ENCODE data around the gene FGF2.

The FGF2 gene

GRCh38 chr4:122896270-122896669 is 69.6 kb downstream of the FGF2 start:
- DNase-seq: no peak

DNA sequence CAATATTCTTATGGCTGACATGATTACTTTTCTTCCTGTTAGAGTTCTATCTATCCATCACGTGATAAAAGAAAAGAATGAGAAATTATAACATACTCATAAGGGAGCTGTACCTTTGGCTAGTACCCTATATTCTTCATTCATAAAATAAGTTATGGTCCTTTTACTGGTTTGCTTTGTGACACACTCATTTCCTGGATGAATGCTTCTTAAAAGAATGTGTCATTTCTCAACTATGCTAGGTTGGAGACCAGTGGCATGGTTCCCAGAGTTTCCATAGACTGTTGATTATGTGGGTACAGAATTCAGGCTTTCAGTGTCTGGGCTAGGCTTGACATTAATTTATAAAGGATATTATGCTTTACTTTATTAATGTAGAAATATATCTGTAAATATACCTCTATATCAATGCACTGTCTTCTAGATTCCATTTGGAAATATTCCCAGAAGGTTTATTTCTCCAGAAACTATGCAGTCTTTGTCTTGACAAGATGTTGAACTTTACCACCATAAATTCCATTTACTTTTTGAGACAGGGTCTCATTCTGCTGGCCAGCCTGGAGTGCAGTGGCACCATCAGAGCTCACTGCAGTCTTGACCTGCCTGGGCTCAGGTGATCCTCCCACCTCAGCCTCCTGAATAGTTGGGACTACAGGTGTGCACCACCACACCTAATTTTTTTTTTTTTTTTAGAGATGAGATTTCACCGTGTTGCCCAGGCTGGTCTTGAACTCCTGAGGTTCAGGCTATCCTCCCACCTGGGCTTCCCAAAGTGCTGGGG is 71.9 kb downstream of the FGF2 start:
- DNase-seq: no peak

DNA sequence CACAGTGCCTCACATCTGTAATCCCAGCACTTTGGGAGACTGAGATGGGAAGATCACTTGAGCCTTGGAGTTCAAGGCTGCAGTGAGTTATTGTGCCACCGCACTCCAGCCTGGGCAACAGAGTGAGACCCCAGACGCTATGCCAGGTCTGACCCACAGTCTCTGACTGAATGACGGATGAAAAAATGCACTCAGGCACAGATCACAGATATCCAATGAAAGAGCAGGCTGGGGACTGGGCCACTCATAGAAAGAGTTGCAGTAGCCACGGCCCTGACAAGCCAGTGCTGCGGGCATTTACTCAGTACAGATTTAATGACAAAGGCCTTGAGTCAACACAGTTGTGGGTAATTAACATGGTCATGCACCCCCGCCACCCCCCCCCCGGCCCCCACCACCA is 73.1 kb downstream of the FGF2 start:
- DNase-seq: no peak

GRCh38 chr4:122900314-122900713 is 73.7 kb downstream of the FGF2 start:
- no peak for DNase-seq

GRCh38 chr4:122901247-122902010 is 74.8 kb downstream of the FGF2 start:
- no peak for DNase-seq

- DNase-seq: no peak
Measured at GRCh38 chr4:122903766-122904288, 77.2 kb downstream of the FGF2 start.

- no peak for DNase-seq
Measured at GRCh38 chr4:122906859-122907305, 80.3 kb downstream of the FGF2 start.

DNA sequence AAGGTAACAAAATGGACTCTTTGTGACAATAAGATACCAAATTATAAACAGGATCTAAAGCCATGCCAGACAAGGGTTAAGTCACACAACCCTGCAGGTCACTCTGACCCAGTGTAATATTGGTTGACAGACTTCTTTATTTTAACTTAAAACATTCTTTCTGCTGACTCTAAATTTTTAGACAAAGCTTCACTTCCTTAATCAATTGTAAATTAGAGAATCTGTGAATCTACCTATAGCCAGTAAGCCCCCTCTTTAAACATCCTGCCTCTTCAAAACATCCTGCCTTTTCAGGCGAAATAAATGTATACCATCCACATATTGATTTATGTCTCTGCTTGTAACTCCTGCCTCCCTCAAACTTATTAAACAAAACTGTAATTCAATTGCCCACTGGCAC is 81.6 kb downstream of the FGF2 start:
- DNase-seq: no peak

DNA sequence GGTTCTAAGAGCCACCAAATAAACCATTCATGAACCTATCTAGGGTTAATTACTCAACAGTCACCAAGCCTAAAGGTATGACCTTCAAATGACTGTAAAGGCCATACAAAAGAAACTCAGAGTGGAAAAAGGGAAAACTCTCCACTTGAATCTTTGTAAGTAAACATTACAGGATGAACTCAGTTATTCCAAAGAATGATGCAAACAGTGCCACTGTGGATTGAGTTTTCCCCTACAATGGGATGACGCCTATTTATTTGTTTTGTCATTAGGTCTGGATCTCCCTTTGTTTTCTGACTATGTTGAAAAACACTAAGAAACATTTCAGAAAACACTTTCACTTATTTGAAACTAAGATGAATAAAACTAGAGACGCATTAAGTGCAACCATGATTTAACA is 83.1 kb downstream of the FGF2 start:
- no peak for DNase-seq

- DNase-seq: no peak
Measured at GRCh38 chr4:122911588-122911987, 85.0 kb downstream of the FGF2 start.

- no peak for DNase-seq
Measured at GRCh38 chr4:122912810-122913575, 86.4 kb downstream of the FGF2 start.

GRCh38 chr4:122914292-122914904 is 87.8 kb downstream of the FGF2 start:
- DNase-seq: peak; percentile 11

DNA sequence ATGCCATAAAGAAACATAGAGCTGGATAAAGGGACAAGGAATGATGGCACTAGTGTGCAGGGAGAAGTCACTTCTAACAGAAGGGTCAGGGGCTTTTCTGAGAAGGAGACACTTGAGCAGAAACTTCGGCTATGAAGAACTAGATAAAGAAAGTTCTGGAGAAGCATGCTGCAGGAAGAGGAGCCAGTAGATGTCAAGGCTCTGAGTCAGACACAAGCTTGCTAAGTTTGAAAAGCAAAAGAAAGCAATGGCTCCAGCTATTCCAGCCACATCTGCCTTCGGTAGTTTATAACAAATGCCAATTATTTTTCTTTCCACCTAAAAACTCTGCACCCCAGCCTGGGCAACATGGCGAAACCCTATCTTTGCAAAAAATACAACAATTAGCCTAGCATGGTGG is 88.3 kb downstream of the FGF2 start:
- DNase-seq: no peak

DNA sequence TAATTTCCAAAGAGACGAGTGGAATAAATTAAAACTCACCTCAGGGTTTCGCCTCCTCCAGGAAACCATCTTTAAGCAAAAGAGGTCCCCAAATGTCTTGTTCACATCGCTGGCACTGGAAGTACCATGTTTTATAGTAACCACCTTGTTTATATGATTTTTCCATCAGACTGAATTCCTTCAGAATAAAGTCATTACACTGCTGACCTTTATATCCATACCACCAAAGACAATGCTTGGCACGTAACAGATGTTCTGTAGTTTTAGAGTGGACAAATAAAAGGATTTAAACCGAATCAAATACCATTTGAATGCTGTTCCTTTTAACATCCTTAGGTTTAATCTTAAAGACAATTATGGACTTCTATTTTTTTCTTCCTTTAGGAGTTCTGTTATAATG is 91.1 kb downstream of the FGF2 start:
- DNase-seq: no peak

DNA sequence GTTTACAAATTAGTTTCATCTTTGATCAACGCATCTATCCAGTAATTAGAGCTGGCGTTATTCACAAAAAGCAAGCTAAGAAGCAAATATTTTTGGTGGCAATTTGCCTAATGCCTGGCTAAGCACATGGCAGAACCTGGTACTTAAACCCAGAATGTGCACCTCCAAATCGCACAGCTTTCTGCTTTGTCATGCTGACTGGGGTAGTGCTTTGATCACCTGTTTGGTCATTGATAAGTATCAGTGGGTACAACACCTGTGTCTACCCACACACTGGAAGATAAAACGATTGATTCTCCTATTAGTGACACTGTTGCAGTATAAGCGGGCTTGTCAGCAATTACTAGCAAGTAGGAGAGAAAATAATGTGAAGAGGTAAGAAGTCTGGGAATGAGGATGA is 93.8 kb downstream of the FGF2 start:
- no peak for DNase-seq

DNA sequence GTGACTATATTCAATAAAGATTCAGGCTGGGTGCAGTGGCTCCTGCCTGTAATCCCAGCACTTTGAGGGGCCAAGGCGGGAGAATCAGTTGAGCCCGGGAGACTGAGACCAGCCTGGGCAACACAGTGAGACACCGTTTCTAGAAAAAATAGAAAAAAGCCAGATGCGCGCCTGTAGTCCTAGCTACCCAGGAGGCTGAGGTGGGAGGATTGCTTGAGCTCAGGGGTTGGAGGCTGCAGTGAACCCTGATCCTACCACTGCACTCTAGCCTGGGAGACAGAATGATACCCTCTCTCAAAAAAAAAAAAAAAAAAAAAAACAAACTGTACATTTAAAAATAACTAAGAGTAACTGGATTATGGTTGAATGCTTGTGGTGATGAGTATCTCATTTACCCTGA is 94.7 kb downstream of the FGF2 start:
- DNase-seq: no peak

DNA sequence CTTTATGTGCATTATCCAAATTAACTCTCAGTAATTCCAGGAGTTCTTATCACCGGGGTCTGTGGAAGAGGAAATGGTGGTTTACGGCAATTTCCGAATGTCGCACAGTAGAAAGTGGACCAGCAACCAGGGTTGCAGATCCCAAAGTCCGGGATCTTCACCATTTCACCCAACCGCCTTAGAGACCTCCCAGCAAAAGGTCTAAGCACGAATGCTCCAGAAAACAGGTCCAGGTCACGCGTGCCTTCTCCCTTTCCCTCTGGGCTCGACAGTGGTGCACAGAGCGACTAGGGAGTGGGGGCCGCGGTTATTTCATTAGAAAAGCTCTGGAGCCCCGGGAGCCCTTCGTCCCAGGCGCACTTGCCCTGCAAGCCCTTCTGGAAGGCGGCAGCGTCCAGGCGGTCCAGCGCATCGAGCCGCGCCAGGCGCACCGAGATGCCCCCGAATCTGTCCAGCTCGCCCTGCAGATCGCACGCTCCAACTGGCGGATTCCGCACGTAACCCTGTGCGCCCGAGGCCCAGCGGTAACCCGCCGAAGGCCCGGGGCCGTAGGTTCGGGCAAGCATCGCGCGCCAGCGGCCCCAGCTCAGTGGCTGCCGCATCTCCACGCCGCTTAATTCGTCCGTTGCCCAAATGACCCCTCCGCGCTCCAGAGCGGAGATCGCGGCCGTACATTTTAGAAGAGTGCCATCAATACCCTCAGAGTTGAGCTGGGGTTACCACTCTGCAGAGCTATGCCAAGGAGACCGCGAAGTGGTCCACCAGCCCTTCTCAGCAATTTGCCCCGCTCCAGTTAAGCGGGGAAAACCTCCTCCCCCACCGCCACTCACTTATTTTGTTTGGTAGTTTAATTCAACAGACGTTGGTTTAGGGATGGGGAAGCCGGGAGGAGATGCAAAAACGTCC is 95.6 kb downstream of the FGF2 start, which contains the start of gene NUDT6:
Gene NUDT6, minus strand, starts transcription at position 627 of the 906 bp plus-strand sequence. Its CDS starts 25 bp downstream, at position 602.
- DNase-seq: peak; percentile 17

- peak; percentile 83 for DNase-seq
Measured at GRCh38 chr4:122922877-122923511, 96.4 kb downstream of the FGF2 start.

DNA sequence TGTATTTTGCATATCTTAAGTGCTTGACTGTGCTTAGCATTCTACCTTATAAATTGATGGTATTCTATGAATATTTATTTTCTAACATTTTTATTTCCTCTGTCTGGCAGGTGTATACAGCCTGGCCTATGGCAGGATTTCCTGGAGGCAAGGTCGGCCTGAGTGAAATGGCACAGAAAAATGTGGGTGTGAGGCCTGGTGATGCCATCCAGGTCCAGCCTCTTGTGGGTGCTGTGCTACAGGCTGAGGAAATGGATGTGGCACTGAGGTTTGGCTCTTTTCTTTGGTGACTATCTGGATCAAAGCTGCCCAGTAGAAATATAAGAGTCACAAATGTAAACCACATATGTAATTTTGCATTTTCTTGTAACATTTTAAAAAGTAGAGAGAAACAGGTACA is 102.3 kb downstream of the FGF2 start:
- no peak for DNase-seq

DNA sequence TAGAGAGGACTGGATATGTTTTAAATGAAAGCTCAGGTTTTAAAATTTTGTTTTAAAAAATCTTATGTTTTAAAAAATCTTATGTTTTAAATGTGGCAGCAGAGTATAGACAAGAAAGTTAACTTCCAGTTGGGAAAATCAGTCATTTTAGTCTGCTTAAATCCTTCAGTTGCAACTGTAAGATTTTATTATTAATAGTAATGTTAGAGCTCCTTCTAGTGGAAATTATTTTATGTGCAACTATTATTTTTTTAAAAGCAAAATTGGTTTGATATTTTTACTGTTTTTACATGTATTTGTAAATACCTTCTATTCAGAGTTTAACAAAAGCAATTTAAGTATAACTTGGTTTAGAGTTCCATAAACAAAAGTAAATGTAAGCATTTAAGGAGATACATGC is 104.2 kb downstream of the FGF2 start:
- no peak for DNase-seq

DNA sequence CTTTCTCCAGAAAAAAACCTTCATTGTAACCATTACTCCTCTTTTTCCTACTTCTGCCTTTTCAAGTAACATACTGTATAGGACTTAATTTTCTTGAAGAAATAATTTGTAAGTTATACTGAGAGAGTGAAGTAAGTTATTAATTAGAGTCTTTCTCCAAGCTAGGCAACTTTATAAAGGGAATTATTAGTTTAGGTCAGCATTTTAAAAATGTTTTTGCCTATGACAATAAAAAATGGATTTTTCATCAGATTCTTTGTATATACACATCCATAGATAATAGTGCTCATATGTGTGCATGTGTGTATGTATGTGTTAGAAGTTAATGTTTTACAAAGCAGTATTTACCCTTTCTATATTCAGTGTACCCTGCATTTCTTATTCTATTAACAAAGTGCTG is 106.1 kb downstream of the FGF2 start:
- DNase-seq: no peak

All from activated gamma-delta T cell treated with Interleukin-2 at 50 U/mL for 16 hours (primary cell).